CD4-positive, alpha-beta T cell (primary cell): ENCODE measurements around the gene PSMA7. TPM values are rescaled to one million over a fixed set of nuclear protein-coding genes. Genes with fewer than 3 reads are reported as not detected.

Source experiments
- ATAC-seq: fragments of 200-7000 bp; cut with Tn5 transposase; one replicate; pipeline ENCODE4 v1.10.0; 2022; ENCODE audit warnings: mild to moderate bottlenecking; ENCODE audit not compliant: poor library complexity
- CTCF ChIA-PET: fragments of 350-600 bp; sonication (Branson Sonifier 250); formaldehyde crosslinking; loops from one replicate; lab custom pipeline; 2021; ENCODE audit warnings: antibody characterized with exemption, inconsistent platforms; lab: Charles Lee
- POLR2A ChIA-PET: fragments of 350-600 bp; sonication (Branson Sonifier 250); formaldehyde crosslinking; loops from one replicate; lab custom pipeline; 2021; ENCODE audit warnings: antibody characterized with exemption, inconsistent platforms; lab: Charles Lee
- DNase-seq, 14 experiments: peaks; one replicate each; pipeline ENCODE4 v3.0.0-alpha.2; 2013 to 2020; ENCODE audit warnings: mixed read lengths in 2 of 14
- H3K27ac ChIP-seq, 2 donors: one replicate each; pipeline versions ENCODE4 v1.5.1 to v1.7.0; 2013; ENCODE audit warnings: low read length in 2 of 2, low read depth in 1 of 2, mild to moderate bottlenecking in 1 of 2
- H3K27me3 ChIP-seq, 2 experiments: 1 replicate in 1 of 2; 2 replicates in 1 of 2; pipeline versions ENCODE4 v1.6.1 to v1.7.0; 2013; ENCODE audit warnings: low read length in 2 of 2, control low read depth in 1 of 2, mild to moderate bottlenecking in 1 of 2, moderate library complexity in 1 of 2; ENCODE audit not compliant: insufficient read depth in 2 of 2, control insufficient read depth in 1 of 2
- H3K36me3 ChIP-seq: one replicate; pipeline ENCODE4 v1.6.1; 2013; ENCODE audit warnings: low read length, control low read depth; ENCODE audit not compliant: insufficient read depth
- H3K4me1 ChIP-seq: one replicate; pipeline ENCODE4 v1.6.1; 2013; ENCODE audit warnings: low read length, control low read depth; ENCODE audit not compliant: insufficient read depth
- H3K4me3 ChIP-seq: one replicate; pipeline ENCODE4 v1.5.1; 2013; ENCODE audit warnings: mild to moderate bottlenecking, low read length, moderate library complexity
- H3K9me3 ChIP-seq, 2 experiments: 1 replicate in 1 of 2; 2 replicates in 1 of 2; pipeline versions ENCODE4 v1.6.1 to v1.7.0; 2013; ENCODE audit warnings: low read length in 2 of 2, mild to moderate bottlenecking in 2 of 2, control low read depth in 1 of 2, moderate library complexity in 1 of 2; ENCODE audit not compliant: control insufficient read depth in 1 of 2, insufficient read depth in 1 of 2
- H3K27ac Mint-ChIP-seq: one replicate; pipeline ENCODE4 v1.8.0; 2020; ENCODE audit warnings: mixed read lengths
- H3K27me3 Mint-ChIP-seq: one replicate; pipeline ENCODE4 v1.8.0; 2021; ENCODE audit warnings: mixed read lengths
- H3K36me3 Mint-ChIP-seq: one replicate; pipeline ENCODE4 v1.8.0; 2021; ENCODE audit warnings: low read depth, mixed read lengths
- H3K4me1 Mint-ChIP-seq: one replicate; pipeline ENCODE4 v1.8.0; 2021; ENCODE audit warnings: low read depth, mixed read lengths
- H3K4me3 Mint-ChIP-seq: one replicate; pipeline ENCODE4 v1.8.0; 2020; ENCODE audit warnings: mild to moderate bottlenecking, mixed read lengths
- H3K9me3 Mint-ChIP-seq: one replicate; pipeline ENCODE4 v1.8.0; 2020; ENCODE audit warnings: mixed read lengths
- CTCF ChIP-seq: fragments of 200-600 bp; IDR thresholded peaks from one replicate; pipeline ENCODE4 v1.8.0; 2022; ENCODE audit warnings: antibody characterized with exemption, mild to moderate bottlenecking
- intact Hi-C, 2 experiments: fragments of 100-400 bp; cut with DNase I in 1 of 2; cut with micrococcal nuclease in 1 of 2; formaldehyde crosslinking; loops; one replicate each; pipeline versions ENCODE4 v1.15.1 to v1.9.0; 2023 to 2025; cut with DNase I, micrococcal nuclease
- polyA plus RNA-seq, 2 donors: library from polyadenylated mRNA; unstranded; fragments of 120-200 nt; gene quantifications; one replicate each; pipeline ENCODE4 v1.2.1, GENCODE V29; 2013
- total RNA-seq, 174 experiments: library from RNA in 2 of 174; stranded (reverse) in 2 of 174; gene quantifications; one replicate each; pipeline ENCODE4 v1.2.3 and lab custom pipeline; 2021 to 2026

The PSMA7 gene
- total RNA-seq (100 to 1,000 TPM; 150 to 158 TPM), total RNA-seq (lab: John Stamatoyannopoulos, UW) (86.9 to 485 (median 135) reads per million in 172 experiments)
- 183 TPM for polyA plus RNA-seq (2013, experiment 1 of 2)
- 168 TPM for polyA plus RNA-seq (2013, experiment 2 of 2)

GRCh38 chr20:62143081-62143956, at the start of gene PSMA7, which contains the start of gene SS18L1:
Gene PSMA7, minus strand, starts transcription at chr20:62143394. Its CDS starts 91 bp downstream, at chr20:62143303.
Gene SS18L1, plus strand, starts transcription at chr20:62143769. Its CDS starts 52 bp downstream, at chr20:62143821.
- intact Hi-C loops: loop anchor here (1.0 to 5.0 kb wide), 3 partner anchors 39 to 243 kb away; partner anchors contain the start of genes MTG2 (in 1 of the 2) and RPS21 (in 1 of the 2)
- Mint-ChIP-seq H3K9me3 (no peaks in the 10 kb centered on the region), H3K36me3 (peaks cover 49% of the 10 kb centered on the region), H3K4me3 (peak within 1 kb of the TSS; percentile 95), H3K27ac (peak within 1 kb of the TSS; percentile 96), H3K27me3 (no peaks in the 10 kb centered on the region), H3K4me1 (peaks cover 51% of the 10 kb centered on the region)
- peak; percentile 83 for ATAC-seq
- TF ChIP-seq CTCF: no peak
- Histone ChIP-seq H3K4me1 (peaks cover 49% of the 10 kb centered on the region), H3K4me3 (peak within 1 kb of the TSS; percentile 65), H3K27me3 (no peaks in the 10 kb centered on the region), H3K9me3 (no peaks in the 10 kb centered on the region), H3K36me3 (peaks cover 22% of the 10 kb centered on the region), H3K27ac (peak within 1 kb of the TSS; percentile 53 to 75)
- ChIA-PET CTCF (interaction anchor here (1.7 kb wide), 1 partner anchor 13 kb away, joined by 6 read pairs; no protein-coding TSS in a partner anchor), POLR2A (interaction anchor here (0.9 to 6.5 kb wide), 11 partner anchors 10 to 243 kb away, joined by 3 to 78 read pairs (median 3); partner anchors contain the start of genes LSM14B, RPS21 and TAF4)
- peak; percentile 71 to 98 (median 83) for DNase-seq

DNA sequence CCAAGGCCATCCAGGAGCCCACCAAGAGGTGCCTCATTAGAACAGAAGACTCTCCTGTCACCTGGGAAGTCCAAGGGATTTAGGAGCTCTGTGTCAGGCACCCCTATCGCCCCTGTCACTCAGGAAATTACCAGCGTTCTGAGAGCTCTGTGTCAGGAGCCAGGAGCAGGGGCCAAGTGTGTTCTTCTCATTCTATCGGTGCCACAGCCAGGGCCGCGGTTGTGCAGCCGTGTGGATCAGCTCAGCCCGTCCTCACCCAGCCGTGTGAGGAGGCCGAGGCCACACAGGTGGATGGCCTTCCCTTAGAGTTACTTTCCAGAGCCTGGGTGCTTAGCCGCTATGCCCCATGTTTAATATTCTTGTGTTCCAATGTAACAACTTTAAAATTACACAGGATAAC, 49.4 kb upstream of the PSMA7 start:
- Mint-ChIP-seq H3K27ac (no peak overlapping the region), H3K4me3 (no peak overlapping the region), H3K9me3 (no peaks in the 10 kb centered on the region), H3K4me1 (peaks cover 2% of the 10 kb centered on the region), H3K27me3 (no peaks in the 10 kb centered on the region), H3K36me3 (peaks cover 38% of the 10 kb centered on the region)
- no peak overlapping the region for H3K4me3 ChIP-seq
- ATAC-seq (no peak), DNase-seq (no peak)
- H3K27ac ChIP-seq: no peak overlapping the region
- ChIA-PET POLR2A (interaction anchor here (0.6 kb wide), 1 partner anchor 10 kb away, joined by 3 read pairs; the partner anchor contains the start of gene MTG2), CTCF (no interaction called here)
- no peaks in the 10 kb centered on the region for H3K9me3 ChIP-seq
- no peaks in the 10 kb centered on the region for H3K27me3 ChIP-seq
- H3K4me1 ChIP-seq: no peaks in the 10 kb centered on the region
- intact Hi-C loops: no loop called here
- TF ChIP-seq CTCF: no peak
- H3K36me3 ChIP-seq: peaks cover 52% of the 10 kb centered on the region

GRCh38 chr20:62191781-62192559, 48.8 kb upstream of the PSMA7 start:
- no peak for TF ChIP-seq CTCF
- H3K27ac ChIP-seq: no peak overlapping the region
- POLR2A ChIA-PET: interaction anchor here (0.6 kb wide), 1 partner anchor 9 kb away, joined by 3 read pairs; the partner anchor contains the start of gene MTG2
- H3K4me3 Mint-ChIP-seq: no peak overlapping the region
- H3K4me3 ChIP-seq: no peak overlapping the region
- H3K9me3 Mint-ChIP-seq: no peaks in the 10 kb centered on the region
- CTCF ChIA-PET: no interaction called here
- no peak for ATAC-seq
- no peaks in the 10 kb centered on the region for H3K27me3 ChIP-seq
- DNase-seq: no peak
- no peak overlapping the region for H3K27ac Mint-ChIP-seq
- no peaks in the 10 kb centered on the region for H3K4me1 ChIP-seq
- peaks cover 48% of the 10 kb centered on the region for H3K36me3 ChIP-seq
- H3K36me3 Mint-ChIP-seq: peaks cover 41% of the 10 kb centered on the region
- intact Hi-C loops: no loop called here
- no peaks in the 10 kb centered on the region for H3K9me3 ChIP-seq
- H3K4me1 Mint-ChIP-seq: peaks cover 8% of the 10 kb centered on the region
- H3K27me3 Mint-ChIP-seq: no peaks in the 10 kb centered on the region
